Measurements from ENCODE around the gene RSRC1. TPM values are rescaled to one million over a fixed set of nuclear protein-coding genes. Genes with fewer than 3 reads are reported as not detected.

RSRC1 gene
- total and polyA plus RNA-seq, 2 of the 8 experiments (the other 6 are each of a cell fraction or from before 2014, with no cell fraction given), result 2.0 to 27.9 TPM

GRCh38 chr3:158509891-158510290 is 400.0 kb downstream of the RSRC1 start:
- ChIA-PET CTCF (ENCODE audit: partially characterized antibody) (no interaction called here), POLR2A (ENCODE audit: partially characterized antibody) (no interaction called here)
- Histone ChIP-seq H3K9me3 (ENCODE audit: insufficient read depth in 2 of 2, low read depth in 1 of 2, low read length in 1 of 2) (no peaks in the 10 kb centered on the region), H4K5ac (ENCODE audit: insufficient read length, low read depth, low read length) (no peak overlapping the region), H2AK5ac (ENCODE audit: low read depth, low read length) (no peak overlapping the region), H2BK120ac (replicated peaks; ENCODE audit: low read depth, low read length) (no peak overlapping the region), H3K4me3 (ENCODE audit: extremely low read depth in 1 of 4, insufficient read depth in 2 of 4, low read depth in 3 of 4, low read length in 4 of 4) (no peak overlapping the region), H3K79me2 (ENCODE audit: control insufficient read depth in 1 of 2, insufficient read depth in 2 of 2, low read length in 2 of 2) (no peaks in the 10 kb centered on the region), H4K20me1 (replicated peaks in 1 of 2; ENCODE audit: control insufficient read depth in 1 of 2, insufficient read depth in 2 of 2, low read length in 2 of 2) (no peaks in the 10 kb centered on the region), H3K4me1 (replicated peaks in 1 of 4; ENCODE audit: control insufficient read depth in 3 of 4, insufficient read depth in 4 of 4, low read length in 3 of 4) (no peaks in the 10 kb centered on the region), H2BK12ac (ENCODE audit: low read depth, low read length) (no peak overlapping the region), H3K27ac (ENCODE audit: low read depth, low read length) (no peak overlapping the region), H3K27me3 (replicated peaks in 1 of 4; ENCODE audit: control insufficient read depth in 3 of 4, extremely low read depth in 1 of 4, insufficient read depth in 3 of 4, low read length in 3 of 4) (no peaks in the 10 kb centered on the region), H3K23ac (ENCODE audit: insufficient read length) (no peak overlapping the region), H3K9ac (replicated peaks in 1 of 4; ENCODE audit: extremely low read depth in 1 of 4, low read depth in 3 of 4, low read length in 3 of 4) (no peak overlapping the region), H3K4me2 (ENCODE audit: insufficient read depth in 1 of 2, low read depth in 2 of 2, low read length in 2 of 2) (no peak overlapping the region), H3K79me1 (ENCODE audit: low read depth, low read length) (no peaks in the 10 kb centered on the region), H3K56ac (replicated peaks; ENCODE audit: insufficient read length, low read depth, low read length) (no peak overlapping the region), H3K36me3 (ENCODE audit: control insufficient read depth in 2 of 4, insufficient read depth in 4 of 4, low read length in 3 of 4) (no peaks in the 10 kb centered on the region), H4K91ac (replicated peaks; ENCODE audit: insufficient read length, low read length) (no peak overlapping the region), H2BK5ac (ENCODE audit: low read depth, low read length) (no peak overlapping the region), H3K23me2 (ENCODE audit: low read depth, low read length) (no peaks in the 10 kb centered on the region), H3K18ac (ENCODE audit: extremely low read depth, low read length) (no peak overlapping the region), H3K14ac (ENCODE audit: insufficient read length) (no peak overlapping the region), H4K8ac (ENCODE audit: extremely low read depth, insufficient read depth, low read length) (no peak overlapping the region), H2AFZ (ENCODE audit: low read length) (no peak overlapping the region), H2BK20ac (ENCODE audit: low read length) (no peak overlapping the region), H2BK15ac (ENCODE audit: low read length) (no peak overlapping the region), H3K4ac (replicated peaks; ENCODE audit: insufficient read length, low read depth, low read length) (no peak overlapping the region)
- no peak for FAIRE-seq
- TF ChIP-seq HDAC2 (IDR thresholded peaks at IDR 0.05; ENCODE audit: borderline replicate concordance in 1 of 2, low read depth in 2 of 2, low read length in 2 of 2), result no peak
- TF ChIP-seq ATF2 (IDR thresholded peaks at IDR 0.05; ENCODE audit: low read length), result no peak
- TF ChIP-seq SUZ12 (IDR thresholded peaks at IDR 0.05; ENCODE audit: low read length), result no peak
- DNase-seq (ENCODE audit: low read depth in 1 of 2, low spot score in 2 of 2), result no peak
- WGBS, 2 experiments (ENCODE audit: extremely low coverage in 1 of 2, insufficient coverage in 1 of 2, insufficient read length in 1 of 2, insufficient replicate concordance in 2 of 2, low coverage in 1 of 2, low lambda C conversion rate in 2 of 2, missing lambda C conversion rate in 1 of 2), result 100% methylated on average over 1 of the region's 1 CpG; no CpG with 5 or more reads in 1 of the 2 experiments

All from H1 (cell line).